ENCODE measurements around the gene GET4.

- TF ChIP-seq CTCF (IDR thresholded peaks at IDR 0.05; ENCODE audit: low read depth, low read length, missing input control) (peak; percentile 97), MAX (IDR thresholded peaks at IDR 0.05) (peak; percentile 99), TAF1 (conservative IDR thresholded peaks at IDR 0.05) (no peak)
These were observed 2.9 kb upstream of the GET4 start for GRCh38 chr7:873367-874002.
